TTC549 (cell line): Measurements from ENCODE around the gene CYB561D1.

Source experiments
- FAIRE-seq: peaks from 2 replicates; lab custom pipeline; 2012; peaks lifted over from hg19 to GRCh38; lab: Jason Lieb, UNC

The CYB561D1 gene

GRCh38 chr1:109501644-109502363 is 7.9 kb downstream of the CYB561D1 start:
- FAIRE-seq: no peak

- FAIRE-seq: no peak
Measured at GRCh38 chr1:109502364-109502851, 8.5 kb downstream of the CYB561D1 start.

GRCh38 chr1:109503935-109504334 is 10.0 kb downstream of the CYB561D1 start:
- FAIRE-seq: no peak

GRCh38 chr1:109504974-109505373 is 11.1 kb downstream of the CYB561D1 start:
- no peak for FAIRE-seq

- no peak for FAIRE-seq
Measured at GRCh38 chr1:109508001-109508872, 14.3 kb downstream of the CYB561D1 start.

- FAIRE-seq: no peak
Measured at GRCh38 chr1:109508873-109509175, 14.9 kb downstream of the CYB561D1 start.

GRCh38 chr1:109509176-109510134 is 15.6 kb downstream of the CYB561D1 start, which contains the start of gene AMIGO1:
Gene AMIGO1, minus strand, starts transcription at chr1:109509727. Its CDS starts 815 bp downstream, at chr1:109508912.
- FAIRE-seq: no peak

GRCh38 chr1:109513110-109513710 is 19.3 kb downstream of the CYB561D1 start:
- FAIRE-seq: no peak

- no peak for FAIRE-seq
Measured at GRCh38 chr1:109514846-109515245, 21.0 kb downstream of the CYB561D1 start.

- FAIRE-seq: no peak
Measured at GRCh38 chr1:109516872-109517271, 23.0 kb downstream of the CYB561D1 start.

GRCh38 chr1:109517337-109517736 is 23.4 kb downstream of the CYB561D1 start:
- FAIRE-seq: no peak

- FAIRE-seq: no peak
Measured at GRCh38 chr1:109521002-109521951, 27.4 kb downstream of the CYB561D1 start.

- FAIRE-seq: no peak
Measured at GRCh38 chr1:109522026-109522425, 28.1 kb downstream of the CYB561D1 start.

- no peak for FAIRE-seq
Measured at GRCh38 chr1:109523706-109524105, 29.8 kb downstream of the CYB561D1 start.

- FAIRE-seq: no peak
Measured at GRCh38 chr1:109527098-109527811, 33.4 kb downstream of the CYB561D1 start.

- no peak for FAIRE-seq
Measured at GRCh38 chr1:109527846-109528695, 34.2 kb downstream of the CYB561D1 start.

- no peak for FAIRE-seq
Measured at GRCh38 chr1:109528712-109529111, 34.8 kb downstream of the CYB561D1 start.

GRCh38 chr1:109529881-109530456 is 36.1 kb downstream of the CYB561D1 start:
- FAIRE-seq: no peak
